DMS 273 (cell line): ENCODE measurements around the gene HSP90AB1.
A peak's percentile ranks its signal among the peaks of the same experiment; 100 is the strongest.

Source experiments
- DNase-seq: peaks from one replicate; lab custom pipeline; 2025; ENCODE audit not compliant: unreplicated experiment; lab: John Stamatoyannopoulos, UW

Gene HSP90AB1

GRCh38 chr6:44246663-44247337, at the start of gene HSP90AB1:
HSP90AB1 (plus strand) TSS chr6:44247101; CDS start chr6:44248630, 1,529 bp downstream.
- DNase-seq, result peak; percentile 99

GRCh38 chr6:44198684-44199083, 48.2 kb upstream of the HSP90AB1 start:
- DNase-seq, result no peak

GRCh38 chr6:44199883-44200282, 47.0 kb upstream of the HSP90AB1 start:
- DNase-seq, result no peak

GRCh38 chr6:44201200-44201599, 45.7 kb upstream of the HSP90AB1 start:
- no peak for DNase-seq

- peak; percentile 28 for DNase-seq
Measured at GRCh38 chr6:44201638-44202303, 45.1 kb upstream of the HSP90AB1 start.

GRCh38 chr6:44202332-44202971, 44.4 kb upstream of the HSP90AB1 start:
- DNase-seq, result no peak

- DNase-seq, result no peak
Measured at GRCh38 chr6:44202972-44203750, 43.7 kb upstream of the HSP90AB1 start.

GRCh38 chr6:44203955-44204354, 42.9 kb upstream of the HSP90AB1 start:
- DNase-seq, result no peak

- DNase-seq, result no peak
Measured at GRCh38 chr6:44207966-44208365, 38.9 kb upstream of the HSP90AB1 start.

- DNase-seq, result no peak
Measured at GRCh38 chr6:44211284-44211683, 35.6 kb upstream of the HSP90AB1 start.

GRCh38 chr6:44214307-44214706, 32.6 kb upstream of the HSP90AB1 start:
- DNase-seq, result no peak

- peak; percentile 85 for DNase-seq
Measured at GRCh38 chr6:44216677-44217331, 30.1 kb upstream of the HSP90AB1 start, which contains the start of gene MYMX. MYMX (plus strand) TSS chr6:44216926; CDS start chr6:44217472, 546 bp downstream.

- peak; percentile 91 for DNase-seq
Measured at GRCh38 chr6:44217332-44218143, 29.4 kb upstream of the HSP90AB1 start.

GRCh38 chr6:44219053-44219814, 27.7 kb upstream of the HSP90AB1 start:
- peak; percentile 65 for DNase-seq

- DNase-seq, result no peak
Measured at GRCh38 chr6:44219815-44220784, 26.8 kb upstream of the HSP90AB1 start.

- DNase-seq, result no peak
Measured at GRCh38 chr6:44220913-44221290, 26.0 kb upstream of the HSP90AB1 start.

- peak; percentile 99 for DNase-seq
Measured at GRCh38 chr6:44221291-44221960, 25.5 kb upstream of the HSP90AB1 start.

GRCh38 chr6:44221961-44222335, 25.0 kb upstream of the HSP90AB1 start:
- DNase-seq, result no peak
